Calu3 (cell line): ENCODE data around the gene CSTB. TPM values are rescaled to one million over a fixed set of nuclear protein-coding genes. Genes with fewer than 3 reads are reported as not detected.
A peak's percentile ranks its signal among the peaks of the same experiment; 100 is the strongest.

Experiments
- BruUV-seq: library from RNA; stranded (reverse); fragments of 400-500 nt; replicated peaks from 2 replicates; lab custom pipeline; 2021; lab: Mats Ljungman, UMichigan
- CTCF ChIA-PET: fragments of 300-600 bp; sonication (Branson Sonifier 250); formaldehyde crosslinking; loops from one replicate; lab custom pipeline; 2022; ENCODE audit warnings: antibody characterized with exemption; lab: Charles Lee
- DNase-seq: peaks from one replicate; pipeline ENCODE4 v3.0.0; 2022
- H3K27ac Mint-ChIP-seq: one replicate; pipeline ENCODE4 v1.8.0; 2022; ENCODE audit warnings: mixed read lengths; ENCODE audit not compliant: unreplicated experiment
- H3K27me3 Mint-ChIP-seq: one replicate; pipeline ENCODE4 v1.8.0; 2022; ENCODE audit warnings: mixed read lengths; ENCODE audit not compliant: unreplicated experiment
- H3K36me3 Mint-ChIP-seq: one replicate; pipeline ENCODE4 v1.8.0; 2022; ENCODE audit warnings: mild to moderate bottlenecking, moderate library complexity, mixed read lengths; ENCODE audit not compliant: insufficient read depth, unreplicated experiment
- H3K4me1 Mint-ChIP-seq: one replicate; pipeline ENCODE4 v1.8.0; 2022; ENCODE audit warnings: mild to moderate bottlenecking, low read depth, mixed read lengths; ENCODE audit not compliant: unreplicated experiment
- H3K4me3 Mint-ChIP-seq: one replicate; pipeline ENCODE4 v1.8.0; 2022; ENCODE audit warnings: mild to moderate bottlenecking, low read depth, moderate library complexity, mixed read lengths; ENCODE audit not compliant: unreplicated experiment
- H3K9me3 Mint-ChIP-seq: one replicate; pipeline ENCODE4 v1.8.0; 2022; ENCODE audit warnings: low read depth, mixed read lengths; ENCODE audit not compliant: unreplicated experiment
- intact Hi-C: fragments of 100-400 bp; cut with micrococcal nuclease; formaldehyde crosslinking; loops from one replicate; pipeline ENCODE4 v1.10.0; 2022; ENCODE audit not compliant: unreplicated experiment
- total RNA-seq: library from RNA; stranded (reverse); gene quantifications from 2 replicates; pipeline ENCODE4 v1.2.3, GENCODE V29; 2022
- TF ChIP-seq, protein P1 (sequence below): fragments of 200-600 bp; IDR thresholded peaks from one replicate; pipeline ENCODE4 v1.8.0; 2022; ENCODE audit warnings: antibody characterized with exemption; ENCODE audit not compliant: unreplicated experiment

The CSTB gene
- total RNA-seq, 1 experiment from 2014 or later: 105 TPM

DNA sequence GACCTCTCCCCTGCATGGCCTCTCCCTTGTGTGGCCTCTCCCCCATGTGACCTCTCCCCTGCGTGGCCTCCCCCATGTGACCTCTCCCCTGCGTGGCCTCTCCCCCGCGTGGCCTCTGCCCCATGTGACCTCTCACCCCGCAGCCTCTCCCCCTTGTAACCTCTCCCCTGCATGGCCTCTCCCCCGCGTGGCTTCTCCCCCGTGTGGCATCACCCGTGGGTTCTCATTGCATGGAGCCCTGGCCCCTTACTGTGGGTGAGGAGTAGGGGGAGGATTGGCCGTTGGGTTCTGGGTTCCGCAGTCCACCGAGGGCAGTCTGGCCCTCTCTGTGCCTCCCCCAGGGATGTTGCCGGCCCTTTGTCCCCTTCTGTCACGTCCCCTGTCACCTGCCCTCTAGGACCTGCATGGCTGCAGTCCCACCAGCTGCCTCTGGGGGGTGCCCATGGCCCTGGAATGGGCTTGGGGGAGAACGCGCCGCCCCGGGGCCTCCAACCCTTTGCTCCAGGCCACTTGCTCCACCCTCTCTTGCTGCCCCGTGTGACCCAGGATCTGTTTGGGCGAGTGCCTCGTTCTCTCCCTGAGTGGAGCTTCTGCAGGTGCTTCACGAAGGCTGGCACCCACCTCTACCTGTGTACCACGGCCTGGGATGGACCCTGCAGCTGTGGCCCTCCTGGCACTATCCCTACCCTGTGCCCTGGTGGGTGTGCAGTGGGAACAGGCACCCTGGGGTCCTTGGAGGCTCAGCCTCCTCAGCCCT lies 34.6 kb upstream of the CSTB start:
- CTCF ChIA-PET: interaction anchor here (0.9 to 1.2 kb wide), 2 partner anchors 108 to 128 kb away, joined by 3 read pairs; no protein-coding TSS in a partner anchor

DNA sequence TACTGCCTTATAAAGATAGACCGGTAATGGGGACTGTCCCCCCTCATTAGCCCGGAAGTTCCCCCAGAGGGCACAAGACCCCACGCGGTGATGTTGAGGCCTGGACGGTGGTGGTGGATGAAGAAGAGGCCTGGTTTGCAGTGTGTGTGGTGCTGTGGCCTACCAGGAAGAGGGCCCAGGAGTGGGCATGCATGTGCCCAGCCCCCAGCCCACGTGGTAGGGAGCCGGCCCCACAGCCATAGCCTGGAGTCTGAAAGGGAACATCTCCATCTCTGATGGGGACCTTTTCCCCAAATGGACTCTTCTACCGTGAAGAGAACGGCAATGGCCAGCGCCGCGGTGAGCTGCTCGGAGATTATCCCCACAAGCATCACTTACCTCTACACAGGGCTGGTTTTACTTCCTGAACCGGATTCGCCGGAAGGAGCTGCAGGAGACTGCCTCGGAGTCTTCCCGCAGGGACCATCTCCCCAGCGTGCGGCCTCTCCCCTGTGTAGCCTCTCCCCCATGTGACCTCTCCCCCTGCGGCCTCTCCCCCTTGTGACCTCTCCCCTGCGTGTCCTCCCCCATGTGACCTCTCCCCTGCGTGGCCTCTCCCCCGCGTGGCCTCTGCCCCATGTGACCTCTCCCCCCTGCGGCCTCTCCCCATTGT lies 33.9 kb upstream of the CSTB start:
- TF ChIP-seq, protein P1, sequence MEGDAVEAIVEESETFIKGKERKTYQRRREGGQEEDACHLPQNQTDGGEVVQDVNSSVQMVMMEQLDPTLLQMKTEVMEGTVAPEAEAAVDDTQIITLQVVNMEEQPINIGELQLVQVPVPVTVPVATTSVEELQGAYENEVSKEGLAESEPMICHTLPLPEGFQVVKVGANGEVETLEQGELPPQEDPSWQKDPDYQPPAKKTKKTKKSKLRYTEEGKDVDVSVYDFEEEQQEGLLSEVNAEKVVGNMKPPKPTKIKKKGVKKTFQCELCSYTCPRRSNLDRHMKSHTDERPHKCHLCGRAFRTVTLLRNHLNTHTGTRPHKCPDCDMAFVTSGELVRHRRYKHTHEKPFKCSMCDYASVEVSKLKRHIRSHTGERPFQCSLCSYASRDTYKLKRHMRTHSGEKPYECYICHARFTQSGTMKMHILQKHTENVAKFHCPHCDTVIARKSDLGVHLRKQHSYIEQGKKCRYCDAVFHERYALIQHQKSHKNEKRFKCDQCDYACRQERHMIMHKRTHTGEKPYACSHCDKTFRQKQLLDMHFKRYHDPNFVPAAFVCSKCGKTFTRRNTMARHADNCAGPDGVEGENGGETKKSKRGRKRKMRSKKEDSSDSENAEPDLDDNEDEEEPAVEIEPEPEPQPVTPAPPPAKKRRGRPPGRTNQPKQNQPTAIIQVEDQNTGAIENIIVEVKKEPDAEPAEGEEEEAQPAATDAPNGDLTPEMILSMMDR: no peak
- H3K27ac Mint-ChIP-seq: no peak overlapping the region
- H3K36me3 Mint-ChIP-seq: peaks cover 27% of the 10 kb centered on the region
- no peak overlapping the region for H3K4me3 Mint-ChIP-seq
- peaks cover 6% of the 10 kb centered on the region for H3K4me1 Mint-ChIP-seq
- intact Hi-C loops: no loop called here
- no peaks in the 10 kb centered on the region for H3K27me3 Mint-ChIP-seq
- CTCF ChIA-PET: interaction anchor here (0.9 kb wide), 1 partner anchor 128 kb away, joined by 3 read pairs; no protein-coding TSS in a partner anchor
- no TSS peak for BruUV-seq
- DNase-seq: no peak
- no peaks in the 10 kb centered on the region for H3K9me3 Mint-ChIP-seq

More for the DNA sequence above, 34.6 kb upstream of the CSTB start:
- TF ChIP-seq, protein P1: peak; percentile 90
- H3K36me3 Mint-ChIP-seq: peaks cover 27% of the 10 kb centered on the region
- intact Hi-C loops: no loop called here
- no peak overlapping the region for H3K27ac Mint-ChIP-seq
- BruUV-seq: no TSS peak
- peak; percentile 92 for DNase-seq
- no peaks in the 10 kb centered on the region for H3K9me3 Mint-ChIP-seq
- H3K27me3 Mint-ChIP-seq: no peaks in the 10 kb centered on the region
- peaks cover 8% of the 10 kb centered on the region for H3K4me1 Mint-ChIP-seq
- H3K4me3 Mint-ChIP-seq: no peak overlapping the region

DNA sequence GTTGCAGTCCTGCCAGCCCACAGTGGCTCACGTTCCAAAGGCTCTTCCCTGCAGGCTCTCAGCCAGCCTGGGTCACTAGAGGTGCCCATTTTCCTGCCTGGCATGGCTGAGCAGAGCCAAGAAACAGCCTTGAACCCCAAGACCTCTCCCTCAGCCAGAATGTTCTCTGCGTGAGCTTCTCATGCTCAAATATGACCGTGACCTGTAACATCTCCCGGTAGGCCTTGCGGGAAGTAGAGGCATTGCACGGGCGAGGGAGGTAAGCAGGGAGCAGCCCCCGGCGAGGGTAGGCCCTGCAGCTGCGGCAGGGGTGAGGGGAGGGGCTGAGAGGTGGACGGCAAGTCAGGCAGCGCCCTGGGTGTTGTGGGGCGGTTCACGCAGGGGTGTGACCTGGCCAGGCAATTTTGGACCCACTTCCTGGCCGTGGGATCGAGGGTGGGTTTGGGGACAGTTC lies 33.3 kb upstream of the CSTB start:
- no TSS peak for BruUV-seq
- no peak overlapping the region for H3K4me3 Mint-ChIP-seq
- intact Hi-C loops: no loop called here
- DNase-seq: no peak
- no peaks in the 10 kb centered on the region for H3K27me3 Mint-ChIP-seq
- CTCF ChIA-PET: no interaction called here
- no peak overlapping the region for H3K27ac Mint-ChIP-seq
- TF ChIP-seq, protein P1: no peak
- peaks cover 25% of the 10 kb centered on the region for H3K36me3 Mint-ChIP-seq
- H3K9me3 Mint-ChIP-seq: no peaks in the 10 kb centered on the region
- peaks cover under 1% of the 10 kb centered on the region for H3K4me1 Mint-ChIP-seq

DNA sequence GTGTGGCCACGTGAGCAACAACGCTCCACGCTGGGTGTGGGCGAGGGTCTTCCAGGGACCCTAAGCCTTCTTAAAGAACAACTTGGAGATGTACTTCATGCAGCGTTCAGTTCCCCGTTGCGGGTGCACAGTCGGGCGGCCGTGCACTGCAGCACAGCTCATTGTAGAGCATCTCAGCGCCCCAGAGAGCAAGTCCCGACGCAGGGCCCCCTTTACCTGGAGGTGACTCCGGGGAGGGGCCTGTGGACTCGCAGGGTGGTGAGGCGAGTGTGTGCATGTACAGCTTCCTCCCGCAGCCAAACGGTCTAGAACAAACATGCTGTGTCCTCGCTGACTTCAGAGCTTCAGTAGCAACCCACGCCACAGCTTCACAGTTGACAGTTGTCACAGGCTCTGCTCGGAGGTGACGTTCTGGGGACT lies 32.7 kb upstream of the CSTB start:
- no peaks in the 10 kb centered on the region for H3K4me1 Mint-ChIP-seq
- CTCF ChIA-PET: no interaction called here
- H3K27ac Mint-ChIP-seq: no peak overlapping the region
- TF ChIP-seq, protein P1: no peak
- no peaks in the 10 kb centered on the region for H3K27me3 Mint-ChIP-seq
- intact Hi-C loops: no loop called here
- no peaks in the 10 kb centered on the region for H3K9me3 Mint-ChIP-seq
- no peak overlapping the region for H3K4me3 Mint-ChIP-seq
- peaks cover 21% of the 10 kb centered on the region for H3K36me3 Mint-ChIP-seq
- no peak for DNase-seq
- BruUV-seq: no TSS peak
